AG04450 (cell line): ENCODE measurements around the gene ATP1A3. TPM values are rescaled to one million over a fixed set of nuclear protein-coding genes. Genes with fewer than 3 reads are reported as not detected.

ENCODE experiments used
- CTCF ChIA-PET: fragments of 300-600, 350-600 bp; formaldehyde crosslinking; extraction: SDS; loops from one replicate; lab custom pipeline; 2022; ENCODE audit warnings: antibody characterized with exemption, inconsistent platforms; lab: Charles Lee
- POLR2A ChIA-PET: fragments of 350-600 bp; formaldehyde crosslinking; extraction: SDS; loops from one replicate; lab custom pipeline; 2021; ENCODE audit warnings: antibody characterized with exemption, inconsistent platforms; lab: Yijun Ruan, JAX
- DNase-seq: peaks from one replicate; pipeline ENCODE4 v3.0.0-alpha.2; 2011; ENCODE audit warnings: low read depth, low spot score
- H3K27ac ChIP-seq: one replicate; pipeline ENCODE4 v1.5.1; 2012; ENCODE audit warnings: low read depth, low read length, control low read depth
- H3K27me3 ChIP-seq: one replicate; pipeline ENCODE4 v1.6.0; 2012; ENCODE audit warnings: low read length; ENCODE audit not compliant: control insufficient read depth, insufficient read depth
- H3K4me3 ChIP-seq: 2 replicates; pipeline ENCODE4 v1.5.1; 2011; ENCODE audit warnings: mild to moderate bottlenecking, low read depth, low read length, control low read depth
- H3K9me3 ChIP-seq: 2 replicates; pipeline ENCODE4 v1.5.1; 2012; ENCODE audit warnings: low read length; ENCODE audit not compliant: control insufficient read depth, insufficient read depth
- polyA plus RNA-seq: library from polyadenylated mRNA; depleted of rRNA; stranded (reverse); fragments of >200 nt; gene quantifications from 2 replicates; pipeline ENCODE4 v1.2.3, GENCODE V29; 2011
- TF ChIP-seq, protein P1 (sequence below): IDR thresholded peaks from 2 replicates; pipeline ENCODE4 v1.5.1; 2011; ENCODE audit warnings: low read depth, low read length, control low read depth, inconsistent platforms

Gene ATP1A3
- polyA plus RNA-seq, 1 experiment = not detected

DNA sequence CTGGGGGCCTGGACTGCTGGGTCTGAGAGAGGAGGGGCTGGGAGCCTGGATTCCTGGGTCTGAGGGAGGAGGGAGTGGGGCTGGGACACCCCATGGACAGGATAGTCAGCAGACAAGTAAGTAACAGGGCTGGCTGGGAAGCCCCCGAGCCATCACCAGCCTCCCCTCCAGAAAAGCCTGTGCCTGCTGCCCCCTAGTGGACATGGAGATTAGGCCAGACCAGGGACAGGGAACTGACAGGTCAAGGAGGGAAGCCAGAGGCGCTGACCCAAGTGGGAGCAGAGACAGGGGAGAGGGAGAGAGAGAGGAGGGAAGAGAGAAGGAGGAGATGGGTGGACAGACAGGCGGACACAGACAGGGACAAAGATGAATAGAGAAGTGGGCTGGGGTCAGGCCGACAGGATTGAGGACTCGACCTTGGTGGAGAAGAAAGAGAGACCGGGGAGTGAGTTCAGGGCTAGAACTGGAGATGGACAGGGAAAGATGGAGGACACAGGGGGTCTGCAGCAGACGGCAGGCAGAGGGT, 59.1 kb downstream of the ATP1A3 start:
- H3K27me3 ChIP-seq = peaks cover 71% of the 10 kb centered on the region
- H3K9me3 ChIP-seq = peaks cover 4% of the 10 kb centered on the region; the same call in 1 of the 2 replicates
- ChIA-PET CTCF (interaction anchor here (0.5 to 1.2 kb wide), 2 partner anchors 24 to 65 kb away, joined by 3 read pairs; partner anchors contain the start of gene RABAC1), POLR2A (interaction anchor here (1.2 kb wide), 1 partner anchor 62 kb away, joined by 3 read pairs; no protein-coding TSS in a partner anchor)
- DNase-seq = peak; percentile 13
- no peak overlapping the region for H3K4me3 ChIP-seq
- TF ChIP-seq, protein P1, sequence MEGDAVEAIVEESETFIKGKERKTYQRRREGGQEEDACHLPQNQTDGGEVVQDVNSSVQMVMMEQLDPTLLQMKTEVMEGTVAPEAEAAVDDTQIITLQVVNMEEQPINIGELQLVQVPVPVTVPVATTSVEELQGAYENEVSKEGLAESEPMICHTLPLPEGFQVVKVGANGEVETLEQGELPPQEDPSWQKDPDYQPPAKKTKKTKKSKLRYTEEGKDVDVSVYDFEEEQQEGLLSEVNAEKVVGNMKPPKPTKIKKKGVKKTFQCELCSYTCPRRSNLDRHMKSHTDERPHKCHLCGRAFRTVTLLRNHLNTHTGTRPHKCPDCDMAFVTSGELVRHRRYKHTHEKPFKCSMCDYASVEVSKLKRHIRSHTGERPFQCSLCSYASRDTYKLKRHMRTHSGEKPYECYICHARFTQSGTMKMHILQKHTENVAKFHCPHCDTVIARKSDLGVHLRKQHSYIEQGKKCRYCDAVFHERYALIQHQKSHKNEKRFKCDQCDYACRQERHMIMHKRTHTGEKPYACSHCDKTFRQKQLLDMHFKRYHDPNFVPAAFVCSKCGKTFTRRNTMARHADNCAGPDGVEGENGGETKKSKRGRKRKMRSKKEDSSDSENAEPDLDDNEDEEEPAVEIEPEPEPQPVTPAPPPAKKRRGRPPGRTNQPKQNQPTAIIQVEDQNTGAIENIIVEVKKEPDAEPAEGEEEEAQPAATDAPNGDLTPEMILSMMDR = peak; percentile 95
- no peak overlapping the region for H3K27ac ChIP-seq

DNA sequence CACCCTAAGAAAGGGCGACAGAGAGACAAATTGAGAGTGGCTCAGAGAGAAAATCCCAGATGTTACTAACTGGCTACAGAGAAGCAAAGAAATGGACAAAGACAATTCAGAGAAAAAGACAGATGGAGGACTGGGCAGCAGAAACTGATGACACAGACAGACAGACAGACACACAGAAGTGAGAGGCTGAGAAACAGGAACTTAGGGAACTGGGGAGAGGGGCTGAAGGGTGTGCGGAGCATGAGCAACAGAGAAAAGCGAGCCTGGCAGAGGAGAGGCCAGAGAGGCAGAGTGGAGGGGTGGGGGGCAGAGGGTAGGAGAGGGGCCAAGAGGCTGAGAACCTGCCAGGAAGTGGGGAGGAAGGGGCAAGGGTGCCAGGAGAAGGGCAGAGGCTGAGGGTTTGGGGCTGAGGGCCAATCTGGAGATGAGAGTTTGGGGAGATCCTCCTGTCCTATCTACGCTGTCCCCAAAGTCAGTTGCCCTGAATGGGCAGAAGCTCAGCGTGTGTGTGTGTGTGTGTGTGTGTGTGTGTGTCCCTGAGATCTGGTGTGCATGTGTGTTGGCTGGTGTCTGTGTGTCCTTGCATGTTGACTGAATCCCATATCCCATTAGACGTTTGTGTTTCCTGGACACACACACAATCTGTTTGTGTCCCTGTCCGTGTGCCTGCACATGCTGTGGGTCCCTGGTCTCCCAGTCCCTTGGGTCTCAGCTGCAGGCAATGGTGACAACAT, 60.2 kb downstream of the ATP1A3 start:
- no peak overlapping the region for H3K27ac ChIP-seq
- H3K27me3 ChIP-seq = peaks cover 78% of the 10 kb centered on the region
- POLR2A ChIA-PET = interaction anchor here (1.2 kb wide), 1 partner anchor 61 kb away, joined by 3 read pairs; no protein-coding TSS in a partner anchor
- CTCF ChIA-PET = interaction anchor here (1.2 to 1.6 kb wide), 2 partner anchors 23 to 26 kb away, joined by 3 to 4 read pairs; partner anchors contain the start of gene RABAC1
- no peak for DNase-seq
- peaks cover 4% of the 10 kb centered on the region; the same call in 1 of the 2 replicates for H3K9me3 ChIP-seq
- H3K4me3 ChIP-seq = no peak overlapping the region
- TF ChIP-seq, protein P1 = no peak

DNA sequence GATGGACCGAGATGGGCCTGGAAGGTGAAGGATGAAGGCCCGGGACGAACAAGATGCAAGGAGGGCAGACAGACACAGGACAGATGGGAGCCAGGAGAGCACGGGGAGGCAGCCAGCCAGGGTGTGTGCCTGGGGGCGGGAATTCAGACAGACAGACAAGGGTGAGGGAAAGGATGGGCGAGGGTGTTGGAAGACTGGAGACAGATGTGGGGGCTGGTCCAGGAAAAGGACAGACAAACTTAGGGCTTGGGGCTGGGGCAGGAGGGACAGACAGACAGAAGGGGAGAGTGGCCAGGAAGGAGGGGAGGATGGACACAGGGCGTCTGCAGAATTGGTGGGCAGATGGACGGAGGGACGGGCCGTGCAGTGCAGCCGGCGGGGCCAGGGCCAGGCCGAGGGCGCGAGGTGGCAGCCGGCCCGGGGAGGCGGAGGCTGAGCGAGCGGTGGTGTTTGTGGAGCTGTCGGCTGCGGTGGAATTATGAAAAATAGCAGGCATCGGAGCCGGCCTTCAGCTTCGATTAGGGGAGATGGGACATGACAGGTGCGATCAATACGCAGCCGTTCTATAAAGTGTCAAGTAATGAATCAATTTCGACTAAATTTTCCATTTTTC, 61.2 kb downstream of the ATP1A3 start:
- Histone ChIP-seq H3K4me3 (no peak overlapping the region), H3K27me3 (peaks cover 80% of the 10 kb centered on the region), H3K9me3 (peaks cover 4% of the 10 kb centered on the region; the same call in 1 of the 2 replicates), H3K27ac (no peak overlapping the region)
- DNase-seq = no peak
- TF ChIP-seq, protein P1 = no peak
- ChIA-PET CTCF (interaction anchor here (0.6 to 1.6 kb wide), 4 partner anchors 20 to 347 kb away, joined by 4 to 5 read pairs (median 4); no protein-coding TSS in a partner anchor), POLR2A (no interaction called here)

DNA sequence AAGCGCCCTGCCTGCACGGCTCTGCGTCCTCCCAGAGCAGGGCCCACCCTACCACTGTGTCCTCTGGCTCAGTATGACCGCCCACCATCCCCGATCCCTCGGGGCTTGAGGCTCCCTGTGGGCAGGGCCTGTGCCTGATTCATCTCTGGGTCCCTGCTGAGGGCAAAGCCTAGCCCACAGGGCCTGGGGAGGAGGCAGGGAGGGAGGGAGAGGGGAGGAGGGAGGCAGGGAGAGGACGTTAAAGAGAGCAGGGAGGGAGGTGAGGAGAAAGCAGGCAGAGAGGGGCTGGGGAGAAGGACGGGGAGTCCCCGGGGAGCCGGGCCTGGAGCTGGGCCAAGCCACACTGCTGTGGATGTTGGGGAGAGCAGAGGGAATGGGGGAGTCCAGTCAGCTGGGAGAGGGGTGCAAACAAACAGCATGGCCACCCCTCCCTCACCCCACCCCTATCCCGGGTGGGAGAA, 61.7 kb downstream of the ATP1A3 start:
- ChIA-PET POLR2A (no interaction called here), CTCF (interaction anchor here (0.7 to 1.1 kb wide), 2 partner anchors 21 to 59 kb away, joined by 4 to 5 read pairs; no protein-coding TSS in a partner anchor)
- DNase-seq = no peak
- TF ChIP-seq, protein P1 = no peak
- no peak overlapping the region for H3K4me3 ChIP-seq
- no peak overlapping the region for H3K27ac ChIP-seq
- H3K27me3 ChIP-seq = peaks cover 81% of the 10 kb centered on the region
- H3K9me3 ChIP-seq = peaks cover 4% of the 10 kb centered on the region; the same call in 1 of the 2 replicates
